Liver (tissue), 9 donors: Measurements from ENCODE around the gene C2CD2. TPM values are rescaled to one million over a fixed set of nuclear protein-coding genes. Genes with fewer than 3 reads are reported as not detected.

Experiments
- DNase-seq: peaks from one replicate; pipeline ENCODE4 v3.0.0-alpha.2; 2017; ENCODE audit warnings: low spot score
- H3K27ac ChIP-seq, 2 donors: one replicate each; pipeline ENCODE4 v1.7.0; 2013; ENCODE audit warnings: inconsistent platforms in 2 of 2, low read length in 2 of 2, control low read depth in 1 of 2, low read depth in 1 of 2, mild to moderate bottlenecking in 1 of 2
- H3K27me3 ChIP-seq, 4 donors: one replicate each; pipeline versions ENCODE4 v1.6.1 to v1.7.0; 2013; ENCODE audit warnings: low read length in 3 of 4, inconsistent platforms in 1 of 4, mild to moderate bottlenecking in 1 of 4, moderate library complexity in 1 of 4; ENCODE audit not compliant: control insufficient read depth in 4 of 4, insufficient read depth in 4 of 4
- H3K36me3 ChIP-seq, 4 donors: one replicate each; pipeline versions ENCODE4 v1.6.1 to v1.7.0; 2013; ENCODE audit warnings: low read length in 3 of 4, mild to moderate bottlenecking in 3 of 4, low read depth in 1 of 4, moderate library complexity in 1 of 4; ENCODE audit not compliant: control insufficient read depth in 4 of 4, insufficient read depth in 3 of 4
- H3K4me1 ChIP-seq, 4 donors: one replicate each; pipeline versions ENCODE4 v1.6.1 to v1.7.0; 2013; ENCODE audit warnings: low read length in 3 of 4, mild to moderate bottlenecking in 3 of 4, moderate library complexity in 1 of 4; ENCODE audit not compliant: control insufficient read depth in 4 of 4, insufficient read depth in 4 of 4
- H3K4me3 ChIP-seq, 3 donors: one replicate each; pipeline versions ENCODE4 v1.6.1 to v1.7.0; 2013; ENCODE audit warnings: low read length in 3 of 3, control low read depth in 1 of 3, low read depth in 1 of 3, mild to moderate bottlenecking in 1 of 3
- H3K9ac ChIP-seq, 2 donors: one replicate each; pipeline ENCODE4 v1.7.0; 2013; ENCODE audit warnings: low read length in 2 of 2, mild to moderate bottlenecking in 2 of 2, moderate library complexity in 2 of 2, control low read depth in 1 of 2, low read depth in 1 of 2
- H3K9me3 ChIP-seq, 4 donors: one replicate each; pipeline versions ENCODE4 v1.6.1 to v1.7.0; 2013; ENCODE audit warnings: low read length in 3 of 4; ENCODE audit not compliant: control insufficient read depth in 4 of 4
- ATF3 ChIP-seq: IDR thresholded peaks from 2 replicates; pipeline ENCODE4 v1.6.1; 2016; ENCODE audit warnings: antibody characterized with exemption
- CTCF ChIP-seq: fragments of 150-350 bp; IDR thresholded peaks from 2 replicates; pipeline ENCODE4 v1.5.1; 2017; ENCODE audit warnings: improper control_type of control experiment, low read depth, low read length; ENCODE audit not compliant: missing input control
- EGR1 ChIP-seq, 2 donors: IDR thresholded peaks; 2 replicates each; pipeline ENCODE4 v1.6.1; 2016 to 2018; ENCODE audit warnings: antibody characterized with exemption in 2 of 2, low read depth in 2 of 2
- FOXA1 ChIP-seq: IDR thresholded peaks from 2 replicates; pipeline ENCODE4 v1.6.1; 2016; ENCODE audit warnings: antibody characterized with exemption
- FOXA2 ChIP-seq: IDR thresholded peaks from 2 replicates; pipeline ENCODE4 v1.6.1; 2016; ENCODE audit warnings: antibody characterized with exemption
- GABPA ChIP-seq, 2 donors: IDR thresholded peaks in 1 of 2; conservative IDR thresholded peaks in 1 of 2; 2 replicates each; pipeline ENCODE4 v1.6.1; 2016; ENCODE audit warnings: antibody characterized with exemption in 2 of 2, mild to moderate bottlenecking in 1 of 2, moderate library complexity in 1 of 2
- HNF4A ChIP-seq, 2 donors: conservative IDR thresholded peaks; 2 replicates each; pipeline ENCODE4 v1.6.1; 2016; ENCODE audit warnings: antibody characterized with exemption in 2 of 2, mild to moderate bottlenecking in 2 of 2
- HNF4G ChIP-seq: IDR thresholded peaks from 2 replicates; pipeline ENCODE4 v1.6.1; 2016; ENCODE audit warnings: antibody characterized with exemption
- JUND ChIP-seq, 2 donors: IDR thresholded peaks; 2 replicates each; pipeline ENCODE4 v1.6.1; 2016; ENCODE audit warnings: antibody characterized with exemption in 2 of 2
- MAX ChIP-seq: IDR thresholded peaks from 2 replicates; pipeline ENCODE4 v1.6.1; 2016; ENCODE audit warnings: antibody characterized with exemption
- NR2F2 ChIP-seq: IDR thresholded peaks from 2 replicates; pipeline ENCODE4 v1.6.1; 2016; ENCODE audit warnings: antibody characterized with exemption
- RAD21 ChIP-seq, 2 donors: IDR thresholded peaks; 2 replicates each; pipeline ENCODE4 v1.6.1; 2016; ENCODE audit warnings: antibody characterized with exemption in 2 of 2, mild to moderate bottlenecking in 2 of 2
- RXRA ChIP-seq, 2 donors: IDR thresholded peaks; 2 replicates each; pipeline ENCODE4 v1.6.1; 2017 to 2018; ENCODE audit warnings: antibody characterized with exemption in 2 of 2, mild to moderate bottlenecking in 1 of 2
- SP1 ChIP-seq: IDR thresholded peaks from 2 replicates; pipeline ENCODE4 v1.6.1; 2018; ENCODE audit warnings: antibody characterized with exemption, mild to moderate bottlenecking
- TAF1 ChIP-seq: conservative IDR thresholded peaks from 2 replicates; pipeline ENCODE4 v1.6.1; 2016; ENCODE audit warnings: antibody characterized with exemption, mild to moderate bottlenecking
- YY1 ChIP-seq: IDR thresholded peaks from 2 replicates; pipeline ENCODE4 v1.6.1; 2016; ENCODE audit warnings: antibody characterized with exemption, mild to moderate bottlenecking
- ZBTB33 ChIP-seq: IDR thresholded peaks from 2 replicates; pipeline ENCODE4 v1.6.1; 2016; ENCODE audit warnings: antibody characterized with exemption
- WGBS: extraction: QIAGEN DNeasy Blood & Tissue Kit; methylation state at CpG from one replicate; pipeline ENCODE4 v1.1.7; 2013; 5-methylcytosine and 5-hydroxymethylcytosine counted together
- polyA plus RNA-seq, 2 donors: library from polyadenylated mRNA; stranded (reverse) in 1 of 2; unstranded in 1 of 2; fragments of 200-250 nt in 1 of 2; fragments of >200 nt in 1 of 2; fragmentation: Nextera tagmentation in 1 of 2; extraction: Ambion mirVana in 1 of 2; gene quantifications; one replicate each; pipeline versions ENCODE4 v1.2.1 to v1.2.3, GENCODE V29; 2013 to 2015
- total RNA-seq, 2 donors: library from RNA; depleted of rRNA; stranded (reverse); fragments of >200 nt; gene quantifications; one replicate each; pipeline ENCODE4 v1.2.3, GENCODE V29; 2014
- donor health status: healthy.
- donor health status: healthy.
- donor health status: healthy.
- donor health status: healthy.
- donor health status: healthy.

C2CD2 gene
- total and polyA plus RNA-seq, 4 donors = 2.9 to 17.9 (median 6.0) TPM

- DNase-seq = no peak
- no peak overlapping the region for H3K27ac ChIP-seq
- 86% methylated on average over 11 of the region's 11 CpGs for WGBS
Measured at GRCh38 chr21:41962425-41962966, 8.7 kb upstream of the C2CD2 start.

GRCh38 chr21:41961753-41962152, 7.9 kb upstream of the C2CD2 start:
- no peaks in the 10 kb centered on the region for H3K9me3 ChIP-seq
- H3K27ac ChIP-seq = no peak overlapping the region
- no peaks in the 10 kb centered on the region for H3K36me3 ChIP-seq
- no peak overlapping the region for H3K9ac ChIP-seq
- WGBS = 75% methylated on average over 8 of the region's 8 CpGs
- no peak overlapping the region for H3K4me3 ChIP-seq
- H3K27me3 ChIP-seq = no peaks in the 10 kb centered on the region
- DNase-seq = no peak
- H3K4me1 ChIP-seq = peaks cover 0 to 3% (median under 1%) of the 10 kb centered on the region in 4 donors
- TF ChIP-seq SP1 (no peak), FOXA1 (no peak), CTCF (no peak), RAD21 (IDR thresholded peaks at IDR 0.05) (no peak), FOXA2 (no peak), MAX (no peak), ZBTB33 (no peak), HNF4G (no peak), EGR1 (IDR thresholded peaks at IDR 0.05; ENCODE audit: low read depth in 2 of 2) (no peak), RXRA (IDR thresholded peaks at IDR 0.05) (no peak), TAF1 (no peak), ATF3 (no peak), YY1 (no peak), JUND (IDR thresholded peaks at IDR 0.05) (no peak)

More at GRCh38 chr21:41962425-41962966, 8.7 kb upstream of the C2CD2 start:
- no peaks in the 10 kb centered on the region for H3K9me3 ChIP-seq
- H3K4me3 ChIP-seq = no peak overlapping the region
- no peaks in the 10 kb centered on the region for H3K36me3 ChIP-seq
- peaks cover 0 to 3% (median under 1%) of the 10 kb centered on the region in 4 donors for H3K4me1 ChIP-seq
- TF ChIP-seq CTCF = no peak
- TF ChIP-seq SP1 = no peak
- no peak for TF ChIP-seq EGR1 (IDR thresholded peaks at IDR 0.05; ENCODE audit: low read depth in 2 of 2)
- TF ChIP-seq NR2F2 = no peak
- no peak for TF ChIP-seq JUND (IDR thresholded peaks at IDR 0.05)
- no peak for TF ChIP-seq HNF4G
- no peak for TF ChIP-seq TAF1
- TF ChIP-seq ZBTB33 = no peak
- TF ChIP-seq ATF3 = no peak
- TF ChIP-seq GABPA (IDR thresholded peaks at IDR 0.05 in 1 of 2, conservative IDR thresholded peaks at IDR 0.05 in 1 of 2) = no peak
- no peak for TF ChIP-seq HNF4A (conservative IDR thresholded peaks at IDR 0.05)
- no peak for TF ChIP-seq YY1
- TF ChIP-seq RAD21 (IDR thresholded peaks at IDR 0.05) = no peak
- no peak for TF ChIP-seq FOXA1
- no peak for TF ChIP-seq FOXA2
- H3K9ac ChIP-seq = no peak overlapping the region
- H3K27me3 ChIP-seq = no peaks in the 10 kb centered on the region
